NCI-H1105 treated with DMSO at 0.1 percent for 48 hours (cell line): Measurements from ENCODE around the gene HOXC9.

Source experiments
- DNase-seq: peaks from one replicate; lab custom pipeline; 2025; lab: John Stamatoyannopoulos, UW

HOXC9 gene

GRCh38 chr12:54015018-54015931 lies 15.3 kb downstream of the HOXC9 start:
- DNase-seq = no peak

GRCh38 chr12:54016051-54016450 lies 16.1 kb downstream of the HOXC9 start:
- DNase-seq = no peak

- peak; percentile 84 for DNase-seq
Observed at GRCh38 chr12:54016478-54016964, 16.6 kb downstream of the HOXC9 start.

- DNase-seq = peak; percentile 76
Observed at GRCh38 chr12:54017027-54017788, 17.2 kb downstream of the HOXC9 start.

- DNase-seq = peak; percentile 90
Observed at GRCh38 chr12:54017878-54018467, 18.0 kb downstream of the HOXC9 start.

- peak; percentile 28 for DNase-seq
Observed at GRCh38 chr12:54018468-54018984, 18.6 kb downstream of the HOXC9 start.

GRCh38 chr12:54019091-54019811 lies 19.3 kb downstream of the HOXC9 start:
- DNase-seq = peak; percentile 27

GRCh38 chr12:54019924-54020590 lies 20.1 kb downstream of the HOXC9 start:
- no peak for DNase-seq

GRCh38 chr12:54020591-54021405 lies 20.8 kb downstream of the HOXC9 start:
- no peak for DNase-seq

- no peak for DNase-seq
Observed at GRCh38 chr12:54021432-54022013, 21.6 kb downstream of the HOXC9 start.

GRCh38 chr12:54022960-54023884 lies 23.3 kb downstream of the HOXC9 start:
- DNase-seq = no peak

GRCh38 chr12:54024127-54024526 lies 24.2 kb downstream of the HOXC9 start:
- DNase-seq = no peak

GRCh38 chr12:54024581-54025305 lies 24.8 kb downstream of the HOXC9 start:
- DNase-seq = no peak

- DNase-seq = no peak
Observed at GRCh38 chr12:54025499-54026405, 25.8 kb downstream of the HOXC9 start.

- DNase-seq = no peak
Observed at GRCh38 chr12:54026640-54027441, 26.9 kb downstream of the HOXC9 start.

GRCh38 chr12:54027442-54027786 lies 27.5 kb downstream of the HOXC9 start:
- no peak for DNase-seq
